NCI-H2107 treated with DMSO at 0.1 percent for 48 hours (cell line): ENCODE data around the gene CUL4A.
"Not testable (repeated sequence)": the region's sequence is repeated elsewhere in the genome, so short reads cannot be mapped to it uniquely, and the experiment has no call there.

Source experiments
- DNase-seq: peaks from one replicate; lab custom pipeline; 2025; ENCODE audit not compliant: unreplicated experiment; lab: John Stamatoyannopoulos, UW

Gene CUL4A

GRCh38 chr13:113209336-113209758 is at the start of gene CUL4A:
Gene CUL4A, plus strand, starts transcription at chr13:113209613. Its CDS starts 15 bp downstream, at chr13:113209628.
- no peak for DNase-seq

- DNase-seq, result no peak
Measured at GRCh38 chr13:113159701-113160100, 49.7 kb upstream of the CUL4A start.

- DNase-seq, result no peak
Measured at GRCh38 chr13:113160983-113161382, 48.4 kb upstream of the CUL4A start.

GRCh38 chr13:113161433-113161832 is 48.0 kb upstream of the CUL4A start:
- DNase-seq, result no peak

- not testable (repeated sequence) for DNase-seq
Measured at GRCh38 chr13:113161975-113162374, 47.4 kb upstream of the CUL4A start.

- no peak for DNase-seq
Measured at GRCh38 chr13:113162783-113163685, 46.4 kb upstream of the CUL4A start.

- DNase-seq, result no peak
Measured at GRCh38 chr13:113164492-113164891, 44.9 kb upstream of the CUL4A start.

GRCh38 chr13:113166266-113166665 is 43.1 kb upstream of the CUL4A start:
- no peak for DNase-seq

- no peak for DNase-seq
Measured at GRCh38 chr13:113166681-113167080, 42.7 kb upstream of the CUL4A start.

GRCh38 chr13:113167155-113167554 is 42.3 kb upstream of the CUL4A start:
- DNase-seq, result no peak

- no peak for DNase-seq
Measured at GRCh38 chr13:113167575-113167974, 41.8 kb upstream of the CUL4A start.

GRCh38 chr13:113168211-113168610 is 41.2 kb upstream of the CUL4A start:
- no peak for DNase-seq

GRCh38 chr13:113169277-113170272 is 39.8 kb upstream of the CUL4A start:
- no peak for DNase-seq

- no peak for DNase-seq
Measured at GRCh38 chr13:113170511-113170910, 38.9 kb upstream of the CUL4A start.

- DNase-seq, result no peak
Measured at GRCh38 chr13:113171250-113172125, 37.9 kb upstream of the CUL4A start.

- no peak for DNase-seq
Measured at GRCh38 chr13:113172419-113172926, 36.9 kb upstream of the CUL4A start.

- no peak for DNase-seq
Measured at GRCh38 chr13:113176280-113176679, 33.1 kb upstream of the CUL4A start.

- no peak for DNase-seq
Measured at GRCh38 chr13:113176822-113177221, 32.6 kb upstream of the CUL4A start.

- DNase-seq, result no peak
Measured at GRCh38 chr13:113178070-113178895, 31.1 kb upstream of the CUL4A start.

- no peak for DNase-seq
Measured at GRCh38 chr13:113178896-113179167, 30.6 kb upstream of the CUL4A start.
